SK-MEL-5 (cell line): ENCODE results near the gene TP73. TPM values are rescaled to one million over a fixed set of nuclear protein-coding genes. Genes with fewer than 3 reads are reported as not detected.

Experiments
- DNase-seq: peaks from one replicate; pipeline ENCODE4 v3.0.0-alpha.2; 2016; ENCODE audit warnings: low read depth, low spot score
- in situ Hi-C: cut with HindIII; loops from 2 replicates; pipeline ENCODE4 v1.10.0; 2016; ENCODE audit warnings: low sequenced_read_pairs, high pct_unique_total_duplicates, low pct_unique_long_range_greater_than_20kb
- polyA plus RNA-seq, 2 experiments: library from polyadenylated mRNA; depleted of rRNA; stranded (reverse); fragments of >200 nt; gene quantifications; 2 replicates each; pipeline ENCODE4 v1.2.3, GENCODE V29; 2015
- total RNA-seq: library from RNA; depleted of rRNA; stranded (reverse); fragments of >200 nt; shearing (Covaris generic); gene quantifications from 2 replicates; pipeline ENCODE4 v1.2.3, GENCODE V29; 2014; rRNA removed

Gene TP73
- 0.32 and 0.40 TPM in 2 replicates for total RNA-seq
- 0.29 and 0.57 TPM in 2 replicates for polyA plus RNA-seq (2015; cell fraction: cytosol; rRNA removed)
- polyA plus RNA-seq (2015; cell fraction: nucleus; rRNA removed), result 0.96 and 1.3 TPM in 2 replicates

DNA sequence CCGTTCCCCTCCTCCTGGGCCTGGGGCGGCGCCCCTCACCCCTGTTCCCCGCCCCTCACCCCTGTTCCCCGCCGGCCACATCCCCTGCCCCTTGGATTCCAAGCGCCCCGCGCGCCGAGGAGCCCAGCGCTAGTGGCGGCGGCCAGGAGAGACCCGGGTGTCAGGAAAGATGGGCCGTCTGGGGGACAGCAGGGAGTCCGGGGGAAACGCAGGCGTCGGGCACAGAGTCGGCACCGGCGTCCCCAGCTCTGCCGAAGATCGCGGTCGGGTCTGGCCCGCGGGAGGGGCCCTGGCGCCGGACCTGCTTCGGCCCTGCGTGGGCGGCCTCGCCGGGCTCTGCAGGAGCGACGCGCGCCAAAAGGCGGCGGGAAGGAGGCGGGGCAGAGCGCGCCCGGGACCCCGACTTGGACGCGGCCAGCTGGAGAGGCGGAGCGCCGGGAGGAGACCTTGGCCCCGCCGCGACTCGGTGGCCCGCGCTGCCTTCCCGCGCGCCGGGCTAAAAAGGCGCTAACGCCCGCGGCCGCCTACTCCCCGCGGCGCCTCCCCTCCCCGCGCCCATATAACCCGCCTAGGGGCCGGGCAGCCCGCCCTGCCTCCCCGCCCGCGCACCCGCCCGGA is at the start of gene TP73:
TP73 (plus strand) TSS at position 587 of the 618 bp plus-strand sequence. CDS start 29,850 bp downstream, outside the sequence.
- in situ Hi-C loops, result no loop called here
- DNase-seq, result no peak

DNA sequence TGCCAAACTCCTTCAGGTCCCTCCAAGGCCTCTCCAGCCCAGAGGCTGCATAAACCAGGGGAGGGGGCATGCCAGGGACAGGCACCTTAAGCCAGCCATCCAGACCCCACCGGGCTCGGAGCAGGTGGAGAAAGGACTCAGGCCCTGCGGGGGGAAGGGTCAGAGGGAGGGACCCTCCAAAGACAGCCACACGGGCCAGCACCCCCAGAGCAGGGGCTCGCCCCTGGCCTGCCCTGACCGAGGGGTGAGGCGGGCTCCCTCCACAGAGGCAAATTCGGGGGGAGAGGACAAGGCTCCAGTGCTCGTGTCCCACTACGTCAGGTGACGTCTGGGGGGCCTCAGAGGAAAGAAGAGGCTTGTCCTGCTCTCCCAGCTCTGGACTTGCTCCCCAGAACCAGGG is 49.2 kb upstream of the TP73 start:
- in situ Hi-C loops, result no loop called here
- DNase-seq, result no peak

DNA sequence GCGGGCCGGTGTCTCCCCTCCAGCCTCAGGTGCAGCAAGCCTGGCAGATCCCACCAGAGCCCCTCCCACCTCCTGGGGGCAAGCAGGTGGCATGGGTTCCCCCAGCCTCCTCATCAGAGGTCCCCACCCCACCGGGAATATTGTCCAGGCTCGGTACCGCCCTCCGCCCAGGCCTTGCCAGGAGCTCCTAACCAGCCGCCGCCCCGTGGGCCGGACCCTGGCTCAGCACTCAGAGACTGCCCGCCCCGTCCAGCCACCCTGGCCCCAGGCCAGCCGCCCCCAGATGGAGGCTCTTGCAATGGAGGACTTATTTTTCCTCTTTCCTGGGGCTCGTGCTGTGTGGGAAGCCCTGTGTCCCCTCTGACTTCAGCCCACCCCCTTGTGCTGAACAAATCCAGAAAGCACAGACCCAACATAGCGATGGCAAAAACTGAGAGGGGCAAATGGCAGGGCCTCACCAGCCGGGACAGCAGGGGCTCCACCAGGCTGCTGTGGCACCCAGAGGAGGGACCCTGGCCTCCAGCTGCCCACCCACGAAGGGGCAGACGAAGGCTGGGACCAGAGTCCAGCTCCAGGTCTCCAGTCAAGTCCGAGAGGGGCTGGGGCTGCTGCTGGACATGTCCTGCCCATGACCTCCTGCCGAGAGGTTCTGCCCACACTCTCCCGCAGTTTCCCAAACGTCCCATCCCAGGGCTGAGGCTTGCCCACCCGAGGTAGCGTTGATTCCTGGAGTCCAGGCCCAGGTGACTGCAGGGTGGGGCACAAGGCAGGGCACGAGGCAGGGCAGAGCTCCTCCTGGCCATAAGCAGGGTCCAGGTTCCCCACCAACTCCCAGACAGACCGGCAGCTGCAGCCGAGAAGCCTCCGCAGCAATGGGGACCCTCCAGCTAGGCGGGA is 48.5 kb upstream of the TP73 start:
- in situ Hi-C loops, result no loop called here
- no peak for DNase-seq

DNA sequence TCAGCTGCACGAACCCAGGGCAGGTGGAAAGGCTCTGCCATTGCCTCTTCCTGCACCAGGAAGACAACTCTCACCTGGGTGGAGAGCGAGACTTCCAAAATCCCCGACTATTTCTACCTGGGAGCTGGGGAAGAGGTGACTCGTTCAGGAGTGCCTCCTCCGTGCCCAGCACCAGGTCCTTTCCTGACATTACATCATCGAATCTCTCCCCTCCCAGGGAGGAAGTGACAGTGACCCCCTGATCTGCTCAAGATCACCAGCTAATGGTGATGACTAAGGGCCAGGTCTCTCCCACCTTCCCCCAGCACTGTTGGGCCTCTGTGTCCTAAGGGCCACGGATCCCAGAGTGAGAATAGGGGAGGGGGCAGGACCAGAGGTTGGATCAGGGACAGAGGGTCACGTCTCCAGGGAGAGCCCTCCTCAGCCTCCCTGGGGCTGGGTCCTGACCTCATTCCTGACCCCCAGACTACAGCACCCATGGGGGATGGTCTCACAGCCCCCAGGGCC is 47.8 kb upstream of the TP73 start:
- no peak for DNase-seq

DNA sequence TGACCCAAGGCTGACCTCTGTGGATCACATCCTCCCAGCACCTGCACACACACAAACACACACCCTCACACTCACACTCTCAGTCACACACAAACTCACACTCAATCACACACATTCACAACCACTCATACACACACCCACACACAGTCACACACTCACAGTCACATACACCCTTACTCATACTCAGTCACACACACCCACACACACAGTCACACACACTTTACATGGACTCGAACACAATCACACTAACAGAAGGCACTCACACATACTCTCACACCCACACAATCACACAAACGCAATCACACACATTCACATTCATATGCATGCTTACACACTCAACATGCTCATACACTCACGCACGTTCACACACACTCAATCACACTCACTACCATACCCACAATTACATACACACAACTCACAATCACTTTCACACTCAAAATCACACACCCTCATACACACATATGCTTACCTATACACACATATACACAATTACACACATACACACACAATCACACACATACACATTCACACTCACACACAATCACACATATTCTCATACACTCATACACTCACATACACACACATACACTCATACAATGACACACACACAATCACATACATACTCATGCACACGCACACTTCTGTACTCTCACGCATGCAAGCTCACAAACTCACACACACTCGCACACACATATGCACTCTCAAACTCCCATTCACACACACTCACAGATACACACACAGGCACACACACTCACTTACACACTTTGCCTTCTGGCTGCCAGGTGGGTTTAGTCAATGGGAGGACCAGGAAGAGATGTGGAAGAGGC is 47.1 kb upstream of the TP73 start:
- in situ Hi-C loops, result no loop called here
- no peak for DNase-seq

More for the DNA sequence above, 47.8 kb upstream of the TP73 start:
- in situ Hi-C loops, result no loop called here

DNA sequence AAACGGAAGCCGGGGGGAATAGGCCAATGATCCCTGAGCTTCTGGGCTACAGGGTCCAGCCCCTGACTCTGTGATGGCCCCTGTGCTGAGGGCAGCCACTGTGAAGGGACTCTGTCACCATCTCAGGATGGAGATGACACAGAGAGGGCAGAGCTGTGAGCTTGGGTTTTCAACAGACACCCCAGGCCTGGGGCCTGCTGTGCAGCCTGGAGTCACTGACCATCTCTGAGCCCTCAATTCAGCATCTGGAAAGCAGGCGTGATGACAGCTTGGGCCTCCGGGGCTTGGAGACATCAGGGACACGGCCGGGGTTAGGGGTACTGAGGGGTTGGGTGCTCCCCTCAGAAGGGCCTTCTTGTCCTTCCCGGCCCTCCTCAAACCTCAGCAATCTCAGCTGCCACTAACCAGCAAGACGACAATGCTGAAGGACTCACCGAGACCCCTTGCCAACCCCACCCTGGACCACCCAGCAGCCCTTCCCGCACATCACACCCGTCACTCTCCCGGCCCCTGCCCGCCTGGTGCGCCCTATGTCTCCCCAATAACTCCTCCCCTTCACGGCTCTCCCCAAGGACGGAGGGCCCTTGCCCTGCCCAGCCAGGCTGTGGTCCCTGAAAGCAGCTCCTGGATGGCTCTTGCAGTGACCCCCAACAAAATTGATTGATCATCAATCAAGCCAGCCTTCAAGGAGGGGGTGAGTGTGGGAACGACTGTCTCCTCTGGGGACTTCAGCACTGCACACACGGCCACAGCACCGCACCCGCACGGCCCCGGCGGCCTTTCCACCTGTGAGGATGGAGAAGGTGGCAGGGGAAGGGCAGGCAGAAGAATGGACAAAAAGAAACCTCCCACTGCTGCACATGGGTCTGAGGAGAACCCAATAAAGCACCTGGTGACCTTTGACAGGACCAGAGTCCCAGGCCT is 45.3 kb upstream of the TP73 start:
- in situ Hi-C loops, result no loop called here
- no peak for DNase-seq

DNA sequence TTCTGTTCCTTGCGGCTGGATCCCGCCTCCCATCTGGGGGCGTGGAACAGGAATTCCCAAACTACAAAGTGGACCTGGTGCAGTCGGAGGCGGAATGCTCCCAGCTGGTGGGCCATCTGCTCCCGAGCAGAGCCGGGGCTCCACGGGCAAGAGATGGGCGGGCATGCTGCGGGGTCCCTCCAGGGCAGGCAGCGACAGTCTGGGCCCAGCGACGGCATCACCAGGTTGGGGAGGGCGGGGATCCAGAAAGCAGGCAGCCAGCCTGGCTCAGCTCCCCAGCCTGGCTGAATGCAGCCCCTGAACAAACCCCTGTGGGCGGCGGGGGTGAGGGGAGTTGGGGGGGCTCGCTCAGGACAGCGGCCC is 44.6 kb upstream of the TP73 start:
- no peak for DNase-seq
- in situ Hi-C loops, result no loop called here

DNA sequence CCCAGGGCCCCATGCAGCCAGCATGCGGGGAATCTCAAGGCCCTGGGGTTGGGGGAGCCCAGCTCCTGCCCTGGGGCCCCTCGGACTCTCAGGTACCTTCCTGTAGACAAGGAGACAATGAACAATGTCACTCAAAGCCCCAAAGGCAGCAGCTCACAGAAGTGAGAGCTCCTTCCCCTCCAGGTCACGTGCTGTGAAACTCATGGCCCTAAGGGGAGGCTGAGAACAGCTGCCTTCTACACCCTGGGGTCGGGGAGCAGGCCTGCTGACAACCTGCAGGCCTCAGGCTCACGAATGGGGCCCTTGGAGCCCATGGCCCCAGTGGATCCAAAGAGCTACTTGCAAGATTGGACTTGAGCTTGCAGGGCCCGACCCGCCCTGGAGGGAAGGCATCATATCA is 44.2 kb upstream of the TP73 start:
- in situ Hi-C loops, result no loop called here
- DNase-seq, result no peak

DNA sequence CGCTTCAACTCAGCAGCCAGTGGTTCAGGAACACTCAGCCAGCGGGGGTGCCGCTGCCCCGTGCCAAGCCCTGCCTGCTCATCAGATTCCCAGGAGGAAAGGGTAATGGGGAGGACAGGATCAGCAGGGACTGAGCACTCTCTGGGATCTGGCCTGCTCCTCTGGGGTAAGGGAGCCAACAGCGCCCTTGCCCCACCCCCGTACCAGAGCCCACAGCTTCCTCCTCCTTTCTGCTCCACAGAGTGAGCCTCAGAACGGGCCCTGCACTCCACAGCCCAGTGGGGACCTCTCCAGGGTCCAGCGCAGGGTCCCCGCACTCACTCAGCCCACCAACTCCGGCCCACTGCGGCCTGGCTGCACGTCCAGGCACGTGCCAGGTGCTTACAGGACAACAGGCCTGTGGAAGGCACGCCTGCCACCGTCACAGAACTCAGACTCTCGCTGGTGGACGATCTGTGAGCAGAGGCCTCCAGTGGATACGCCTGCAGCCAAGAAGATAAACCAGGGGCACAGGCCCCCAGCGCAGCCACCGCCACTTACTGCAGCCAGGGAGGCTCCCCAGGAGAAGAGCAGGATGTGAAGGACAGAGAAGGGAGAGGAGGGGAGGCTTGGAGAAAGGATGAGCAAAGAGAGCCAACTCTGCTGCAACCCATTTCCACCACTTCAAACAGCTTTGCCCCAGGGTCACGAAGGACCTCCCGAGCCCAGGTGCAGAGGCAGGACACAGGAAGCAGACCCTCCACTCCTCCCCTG is 43.1 kb upstream of the TP73 start:
- in situ Hi-C loops, result no loop called here

DNA sequence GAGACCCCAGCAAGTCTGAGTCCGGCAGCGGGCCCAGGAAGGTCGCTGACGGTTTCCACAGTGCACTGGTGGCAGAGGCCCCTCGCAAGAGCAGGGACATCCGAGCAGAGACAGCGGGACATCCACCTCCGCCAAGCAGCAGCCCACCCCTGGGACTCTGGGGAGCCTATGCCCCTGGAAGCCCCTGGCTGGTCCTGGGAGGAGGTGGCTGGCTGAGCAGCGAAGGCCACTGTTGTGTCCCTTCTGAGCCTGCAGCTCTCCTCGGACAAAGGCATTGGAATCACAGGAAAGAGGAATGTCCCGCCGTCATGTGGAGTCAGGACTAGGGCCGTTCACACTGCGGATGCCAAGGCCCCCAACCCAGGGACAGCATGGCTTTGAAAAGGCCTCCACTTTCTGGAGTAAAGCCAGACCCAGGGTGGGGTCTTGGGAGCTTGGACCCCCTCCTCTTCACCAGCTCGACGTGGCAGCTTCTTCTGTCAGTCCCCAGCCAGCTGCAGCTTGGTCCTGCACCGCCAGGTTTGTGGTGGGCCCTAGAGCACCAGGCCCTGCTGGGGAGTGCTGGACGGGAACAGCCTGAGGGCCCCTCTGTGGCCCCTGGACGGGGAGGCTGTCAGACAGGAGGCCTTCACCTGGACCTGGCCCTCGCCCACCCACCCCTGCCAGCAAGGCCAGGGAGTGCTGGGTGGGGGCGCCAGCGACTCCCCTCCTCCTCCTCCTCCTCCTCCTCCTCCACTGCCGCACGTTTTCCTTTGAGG is 42.4 kb upstream of the TP73 start:
- no peak for DNase-seq
- in situ Hi-C loops, result no loop called here

More for the DNA sequence above, 43.1 kb upstream of the TP73 start:
- no peak for DNase-seq

DNA sequence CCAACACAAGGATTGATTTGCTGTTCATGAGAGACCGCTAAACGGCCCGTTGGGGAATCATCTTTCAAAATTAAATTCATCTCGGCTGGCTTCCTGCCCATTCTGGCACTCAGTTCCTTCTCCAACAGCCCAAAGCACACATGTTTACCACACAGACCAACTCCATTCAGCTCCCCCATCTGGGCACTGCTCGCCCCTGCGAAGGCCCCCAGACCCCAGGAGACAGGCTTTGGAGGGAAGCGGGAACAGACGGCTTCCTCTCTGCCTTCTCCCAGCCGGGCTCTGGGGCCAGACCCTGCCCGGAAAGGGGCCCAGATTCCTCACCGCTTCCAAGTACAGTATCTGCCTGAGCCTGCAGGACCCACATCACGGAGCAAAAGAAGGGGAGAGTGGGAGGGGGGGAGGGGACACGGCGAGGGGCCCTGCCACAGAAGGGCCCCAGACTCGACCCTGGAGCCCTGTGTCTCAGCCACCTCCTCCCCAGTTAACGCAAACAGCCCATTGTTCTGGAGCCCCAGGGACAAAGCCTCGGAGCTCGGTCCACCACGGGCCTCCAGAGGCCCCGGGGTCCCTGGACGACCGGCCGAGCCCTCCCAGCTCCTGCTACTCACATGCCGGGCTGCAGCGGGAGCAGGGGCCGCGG is 41.7 kb upstream of the TP73 start:
- no peak for DNase-seq
- in situ Hi-C loops, result no loop called here

DNA sequence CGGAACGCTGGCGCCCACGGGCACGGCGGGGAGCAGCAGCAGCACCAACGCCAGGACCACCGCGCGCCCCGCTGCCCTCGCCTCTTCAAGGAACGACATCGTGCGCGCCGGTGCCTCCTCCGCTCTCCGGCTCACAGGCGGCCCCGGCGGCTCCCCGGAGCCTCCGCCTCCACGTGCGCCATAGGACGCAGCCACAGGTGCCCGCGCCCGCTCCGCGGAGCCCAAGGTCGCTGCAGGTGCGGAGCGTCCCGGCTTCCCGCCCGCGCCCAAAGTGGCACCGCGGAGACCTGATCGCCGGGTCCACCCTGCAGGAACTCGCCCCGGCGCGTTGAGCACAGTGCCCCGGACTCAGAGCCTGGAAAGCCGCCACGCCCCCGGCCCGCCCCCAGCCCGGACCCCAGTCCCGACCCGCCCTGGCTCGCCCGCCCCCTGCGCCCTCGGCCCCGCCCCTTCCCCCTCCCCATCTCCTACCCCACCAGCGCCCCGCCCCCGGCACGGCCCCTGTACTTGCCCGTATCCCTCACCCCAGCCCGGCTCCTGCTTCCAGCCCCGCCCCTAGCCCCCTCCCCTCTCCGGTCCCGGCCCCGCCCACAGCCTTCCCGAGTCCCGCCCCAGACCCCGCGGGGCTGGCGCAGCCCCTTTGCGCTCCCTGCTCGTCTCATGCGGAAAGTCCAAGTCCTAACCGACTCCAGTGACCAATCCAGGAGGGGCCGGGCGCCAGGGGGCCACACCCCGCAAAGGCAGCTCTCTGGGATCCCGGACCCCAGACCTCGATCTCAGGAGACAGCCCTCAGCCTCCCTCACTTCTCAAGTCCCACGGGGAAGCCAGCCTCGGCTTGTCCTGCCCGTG is 40.9 kb upstream of the TP73 start, which contains the start of gene MEGF6:
MEGF6 (minus strand) TSS at position 339 of the 850 bp plus-strand sequence; CDS start at position 99, 240 bp downstream.
- DNase-seq, result peak; percentile 53
- in situ Hi-C loops, result no loop called here

DNA sequence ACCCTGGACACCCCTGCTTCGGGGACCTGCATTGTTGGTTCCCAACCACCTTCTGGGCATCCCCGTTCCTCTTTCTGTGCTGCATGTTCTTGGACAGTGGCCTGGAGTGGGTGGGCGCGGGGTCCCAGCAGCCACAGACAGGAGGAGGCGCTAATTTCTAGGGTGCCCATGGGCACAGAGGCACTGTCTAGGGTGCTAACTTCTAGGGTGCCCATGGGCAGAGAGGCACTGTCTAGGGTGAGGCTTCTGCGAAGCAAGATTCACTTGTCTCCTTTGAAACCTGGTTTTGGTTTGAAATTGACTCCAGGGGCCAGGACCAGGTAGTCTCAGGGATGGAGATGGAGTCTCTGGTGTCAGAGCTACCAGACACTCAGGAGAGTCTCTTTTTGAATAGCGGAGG is 40.2 kb upstream of the TP73 start:
- in situ Hi-C loops, result no loop called here

More for the DNA sequence above, 40.2 kb upstream of the TP73 start:
- DNase-seq, result no peak
